Dedifferentiated amniotic fluid mesenchymal stem cell (primary cell): ENCODE measurements around the gene MKRN2OS.
A peak's percentile ranks its signal among the peaks of the same experiment; 100 is the strongest.

Source experiments
- DNase-seq: peaks from one replicate; pipeline ENCODE4 v3.0.0-alpha.2; 2016; ENCODE audit errors: extremely low spot score

MKRN2OS gene, protein sequence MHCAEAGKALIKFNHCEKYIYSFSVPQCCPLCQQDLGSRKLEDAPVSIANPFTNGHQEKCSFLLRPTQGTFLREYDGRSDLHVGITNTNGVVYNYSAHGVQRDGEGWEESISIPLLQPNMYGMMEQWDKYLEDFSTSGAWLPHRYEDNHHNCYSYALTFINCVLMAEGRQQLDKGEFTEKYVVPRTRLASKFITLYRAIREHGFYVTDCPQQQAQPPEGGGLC

DNA sequence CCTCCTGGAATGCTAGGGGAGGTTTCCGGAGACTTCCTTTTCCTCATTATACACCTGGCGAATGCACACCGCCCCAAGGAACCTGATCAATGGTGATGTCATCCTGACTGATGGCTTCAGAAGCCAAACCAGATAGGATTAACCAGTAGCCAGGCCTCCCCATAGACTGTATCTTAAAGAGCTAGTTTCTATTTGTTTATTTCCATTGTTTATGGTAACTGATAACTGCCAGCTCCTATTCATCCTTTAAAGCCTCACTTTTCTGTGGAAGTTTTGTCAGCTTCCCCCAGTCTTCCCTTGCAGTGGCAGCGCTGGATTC, at the start of gene MKRN2OS:
Gene MKRN2OS, minus strand, starts transcription at position 27 of the 319 bp plus-strand sequence. CDS start 35 bp downstream, outside the sequence.
- DNase-seq: no peak

DNA sequence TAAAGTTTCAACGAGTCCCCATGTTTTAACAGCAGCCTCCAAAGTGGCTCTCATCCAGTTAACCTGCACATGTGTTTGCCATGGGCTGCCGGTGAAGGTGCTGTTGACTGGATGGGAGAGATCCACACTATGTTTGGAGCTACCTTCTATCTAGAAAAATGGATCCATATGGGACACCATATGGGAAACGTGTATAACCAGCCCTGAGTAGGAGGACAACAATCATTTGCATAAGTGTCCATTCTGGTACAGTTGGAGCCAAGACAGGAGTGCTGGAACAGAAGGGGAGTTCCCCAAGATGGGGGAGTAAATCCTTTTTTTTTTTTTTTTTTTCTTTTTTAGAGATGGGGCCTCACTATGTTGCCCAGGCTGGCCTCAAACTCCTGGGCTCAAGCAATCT, 48.2 kb upstream of the MKRN2OS start:
- DNase-seq: no peak

- DNase-seq: no peak
Measured at GRCh38 chr3:12591997-12592715, 46.9 kb upstream of the MKRN2OS start.

DNA sequence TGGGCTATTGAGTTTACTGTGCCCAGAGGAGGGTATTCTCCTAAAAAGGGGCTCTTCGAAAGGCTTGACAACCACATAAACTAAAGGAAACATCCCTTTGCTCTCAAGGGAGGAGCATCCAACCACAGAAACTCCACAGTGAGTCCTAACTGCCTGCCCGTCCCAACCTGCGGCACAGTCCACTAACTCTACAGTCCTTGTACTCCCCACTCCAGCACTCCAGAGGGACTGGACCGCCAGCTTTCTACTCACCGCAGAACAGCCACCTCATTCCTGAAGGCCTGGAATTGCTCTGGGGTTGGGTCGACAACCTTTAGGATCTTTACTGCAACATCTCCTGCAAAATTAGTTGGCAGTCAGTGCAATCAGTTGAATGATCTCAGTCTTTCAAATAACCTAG, 46.2 kb upstream of the MKRN2OS start:
- no peak for DNase-seq

- no peak for DNase-seq
Measured at GRCh38 chr3:12590096-12590495, 44.8 kb upstream of the MKRN2OS start.

- peak; percentile 16 for DNase-seq
Measured at GRCh38 chr3:12588039-12589009, 43.0 kb upstream of the MKRN2OS start.

DNA sequence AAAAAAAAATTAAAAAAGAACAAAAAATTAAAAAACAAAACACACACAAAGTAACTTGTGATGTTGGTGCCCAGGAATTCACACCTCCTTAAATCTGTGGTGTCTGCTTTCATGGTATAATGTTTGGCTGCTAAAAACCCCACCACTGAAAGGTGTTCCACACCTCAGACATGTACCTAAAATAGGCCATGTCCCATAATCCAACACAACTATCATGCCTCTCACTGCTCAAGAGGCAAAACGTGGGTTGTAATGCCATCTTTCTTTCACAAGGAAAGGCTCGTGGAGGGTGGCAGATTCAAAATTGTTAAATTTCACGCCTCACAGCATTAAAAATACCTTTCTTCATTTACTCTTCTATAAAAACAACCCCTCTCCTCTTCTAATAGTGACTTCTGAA, 41.1 kb upstream of the MKRN2OS start:
- no peak for DNase-seq

GRCh38 chr3:12585970-12586369, 40.7 kb upstream of the MKRN2OS start:
- no peak for DNase-seq

- DNase-seq: no peak
Measured at GRCh38 chr3:12585181-12585580, 39.9 kb upstream of the MKRN2OS start.

DNA sequence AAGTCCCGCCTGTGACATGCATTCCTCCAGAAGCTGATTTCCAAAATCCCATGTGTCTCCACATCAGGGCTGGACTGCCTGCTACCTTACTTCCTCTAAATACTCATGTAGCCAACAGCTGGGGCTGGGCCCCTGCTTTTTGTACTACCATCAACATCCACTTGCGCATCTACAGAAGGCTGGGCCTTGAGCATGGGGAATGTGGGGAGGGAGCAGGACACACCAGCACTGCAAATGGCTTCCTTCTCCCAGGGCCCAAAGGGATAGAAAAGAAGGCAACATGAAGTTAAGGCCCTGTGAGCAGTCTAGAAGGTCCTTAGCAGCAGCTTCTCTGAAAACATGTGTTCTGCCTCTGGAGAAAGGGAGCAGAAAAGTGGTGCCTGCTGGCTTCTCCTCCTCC, 38.8 kb upstream of the MKRN2OS start:
- DNase-seq: no peak

GRCh38 chr3:12583280-12583679, 38.0 kb upstream of the MKRN2OS start:
- no peak for DNase-seq

DNA sequence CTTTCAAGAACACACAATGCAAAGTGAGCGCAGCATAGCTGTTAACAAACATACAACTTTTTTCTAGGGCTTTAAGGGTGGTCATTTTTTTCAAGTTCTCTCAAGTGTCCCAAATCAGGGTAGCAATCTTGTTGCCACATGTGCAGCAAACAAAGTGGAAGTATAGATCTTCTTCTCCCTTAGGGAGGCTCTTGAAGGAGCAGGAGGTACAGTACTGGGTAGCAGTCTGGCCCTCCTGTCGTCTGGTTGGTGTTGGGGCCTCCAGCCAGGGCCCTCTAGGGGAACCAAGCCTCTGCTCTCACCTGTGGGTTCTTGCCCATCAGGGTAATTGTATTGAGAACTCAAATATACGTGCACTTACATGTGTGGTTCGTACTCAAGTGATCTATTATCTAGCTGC, 37.4 kb upstream of the MKRN2OS start:
- no peak for DNase-seq

- no peak for DNase-seq
Measured at GRCh38 chr3:12579905-12580304, 34.6 kb upstream of the MKRN2OS start.

- DNase-seq: no peak
Measured at GRCh38 chr3:12579456-12579855, 34.2 kb upstream of the MKRN2OS start.

DNA sequence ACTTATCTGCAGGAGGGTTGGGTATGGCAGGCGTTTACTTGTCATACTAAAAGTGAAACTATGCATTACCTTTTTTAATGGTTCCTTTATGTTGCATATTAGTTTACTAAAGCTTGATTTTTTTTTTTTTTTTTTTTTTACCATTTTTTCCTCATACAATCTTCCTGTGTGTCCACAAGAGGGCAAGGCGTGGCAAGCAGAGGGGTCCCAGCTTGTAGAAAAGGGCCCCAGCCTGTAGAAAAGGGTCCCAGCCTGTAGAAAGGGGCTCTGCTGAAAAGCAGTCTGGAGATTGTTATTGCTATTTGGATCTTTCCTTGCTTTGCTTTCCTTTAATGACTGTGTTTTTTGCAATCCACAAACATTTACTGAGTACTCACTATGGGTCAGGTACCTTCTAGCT, 33.4 kb upstream of the MKRN2OS start:
- DNase-seq: no peak

DNA sequence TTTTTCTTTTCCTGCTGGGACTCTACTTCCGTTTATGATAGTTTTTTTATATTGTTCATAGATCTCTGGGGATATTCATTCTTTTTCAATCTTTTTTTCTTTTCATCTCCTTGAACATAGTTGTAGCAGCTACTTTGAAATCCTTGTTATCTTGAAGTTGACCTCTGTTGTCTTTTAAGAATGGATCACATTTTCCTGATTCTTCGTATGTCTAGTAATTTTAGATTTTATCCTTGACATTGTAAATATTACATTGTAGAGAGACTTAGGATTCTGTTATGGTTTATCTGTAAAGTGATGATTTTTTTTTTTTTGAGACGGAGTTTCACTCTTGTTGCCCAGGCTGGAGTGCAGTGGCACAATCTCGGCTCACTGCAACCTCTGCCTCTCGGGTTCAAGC, 32.1 kb upstream of the MKRN2OS start:
- no peak for DNase-seq

DNA sequence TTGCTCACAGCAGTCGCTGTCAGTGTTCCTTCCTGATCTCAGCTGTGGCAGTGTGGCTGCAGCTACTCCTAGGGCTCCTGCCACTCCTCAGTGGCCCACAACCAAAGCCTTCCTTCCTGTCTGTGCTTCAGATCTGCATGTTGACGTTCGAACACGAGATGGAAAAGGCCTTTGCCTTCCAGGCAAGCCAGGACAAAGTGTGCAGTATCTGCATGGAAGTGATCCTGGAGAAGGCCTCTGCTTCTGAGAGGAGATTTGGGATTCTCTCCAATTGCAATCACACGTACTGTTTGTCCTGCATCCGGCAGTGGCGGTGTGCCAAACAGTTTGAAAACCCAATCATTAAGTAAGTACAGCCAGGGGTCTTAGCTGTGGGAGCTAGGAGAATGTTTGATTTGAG, 29.4 kb upstream of the MKRN2OS start:
- no peak for DNase-seq

DNA sequence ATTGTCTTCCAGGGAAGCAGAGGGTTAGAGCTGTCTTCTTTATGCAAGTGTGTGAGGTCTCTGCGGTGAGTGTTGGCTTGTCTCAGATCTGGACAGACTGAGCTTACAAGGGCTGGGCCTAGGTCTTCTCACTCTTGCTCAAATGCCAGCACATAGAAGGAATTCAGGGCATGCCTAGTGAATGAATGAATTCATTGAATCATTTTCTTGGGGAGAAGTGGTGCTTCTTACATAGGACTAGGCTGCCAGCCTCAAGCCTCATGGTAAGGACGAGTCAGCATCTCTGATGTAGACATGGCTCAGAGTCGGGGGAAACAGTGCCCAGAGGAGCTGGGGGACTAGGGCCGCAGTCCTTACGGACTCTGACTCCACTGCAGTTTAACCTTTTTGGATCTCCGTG, 28.8 kb upstream of the MKRN2OS start:
- no peak for DNase-seq

DNA sequence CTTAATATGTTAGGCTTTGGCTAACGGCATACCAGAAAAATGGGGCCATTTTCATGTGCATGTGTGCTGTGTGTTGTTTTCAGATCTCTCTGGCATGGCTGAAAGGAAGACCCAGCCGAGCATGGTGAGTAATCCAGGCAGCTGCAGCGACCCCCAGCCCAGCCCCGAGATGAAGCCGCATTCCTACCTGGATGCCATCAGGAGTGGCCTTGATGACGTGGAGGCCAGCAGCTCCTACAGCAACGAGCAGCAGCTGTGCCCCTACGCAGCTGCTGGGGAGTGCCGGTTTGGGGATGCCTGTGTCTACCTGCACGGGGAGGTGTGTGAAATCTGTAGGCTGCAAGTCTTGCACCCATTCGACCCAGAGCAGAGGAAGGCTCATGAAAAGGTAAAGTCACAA, 26.7 kb upstream of the MKRN2OS start:
- no peak for DNase-seq

GRCh38 chr3:12569836-12570235, 24.5 kb upstream of the MKRN2OS start:
- no peak for DNase-seq

GRCh38 chr3:12568747-12569146, 23.4 kb upstream of the MKRN2OS start:
- DNase-seq: no peak

GRCh38 chr3:12566976-12567375, 21.7 kb upstream of the MKRN2OS start:
- DNase-seq: no peak

- DNase-seq: no peak
Measured at GRCh38 chr3:12562451-12562850, 17.2 kb upstream of the MKRN2OS start.
